Measurements from ENCODE around the gene ARHGEF33. TPM values are rescaled to one million over a fixed set of nuclear protein-coding genes. Genes with fewer than 3 reads are reported as not detected.

Gene ARHGEF33
- polyA plus RNA-seq, 1 of the 3 experiments (the other 2 are of a cell fraction): 0.25 TPM

GRCh38 chr2:38948387-38948882, 58.8 kb downstream of the ARHGEF33 start (continued):
- TF ChIP-seq FOXJ3 (CRISPR knock-in tag; IDR thresholded peaks at IDR 0.05) (no peak), RXRA (IDR thresholded peaks at IDR 0.05; ENCODE audit: borderline replicate concordance, low read depth) (no peak), EZH2phosphoT487 (IDR thresholded peaks at IDR 0.05; ENCODE audit: borderline replicate concordance, low read depth) (no peak)

DNA sequence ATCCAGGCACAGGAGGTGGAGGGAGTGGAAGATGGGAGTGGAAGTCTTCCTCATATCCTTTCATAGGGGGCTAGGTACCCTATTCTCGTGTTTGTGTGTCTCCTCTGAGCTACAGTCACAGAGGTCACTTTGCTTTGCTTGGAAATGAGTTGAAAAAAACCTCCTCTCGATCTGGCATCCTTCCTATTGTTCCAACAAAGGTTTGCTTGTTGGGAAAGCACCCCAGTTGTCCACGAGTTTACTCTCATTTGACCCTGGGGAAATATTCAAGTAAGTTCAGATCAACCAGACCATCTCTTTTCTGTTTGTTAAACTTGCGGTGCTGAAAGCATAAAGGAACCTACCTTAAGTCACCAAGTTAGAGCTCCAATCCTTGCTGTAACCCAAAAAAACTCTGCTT, 59.3 kb downstream of the ARHGEF33 start:
- Histone ChIP-seq H4K20me1 (ENCODE audit: insufficient read depth) (no peaks in the 10 kb centered on the region), H3K4me2 (no peak overlapping the region), H3K36me3 (replicated peaks in 1 of 2; ENCODE audit: control insufficient read depth in 1 of 2, insufficient read depth in 2 of 2, low read length in 1 of 2) (no peaks in the 10 kb centered on the region), H3K9ac (no peak overlapping the region), H3K4me1 (ENCODE audit: control insufficient read depth in 1 of 2, insufficient read depth in 2 of 2, low read depth in 1 of 2, low read length in 1 of 2) (no peaks in the 10 kb centered on the region), H3K4me3 (ENCODE audit: low read depth in 2 of 2, low read length in 1 of 2) (no peak overlapping the region), H3K79me2 (ENCODE audit: insufficient read depth) (no peaks in the 10 kb centered on the region), H3K9me2 (no peaks in the 10 kb centered on the region), H3K27me3 (ENCODE audit: insufficient read depth) (no peaks in the 10 kb centered on the region), H2AFZ (ENCODE audit: low read depth) (no peak overlapping the region), H3F3A (replicated peaks; ENCODE audit: insufficient read depth) (peaks cover 11% of the 10 kb centered on the region), H3K27ac (ENCODE audit: low read depth in 2 of 2, low read length in 1 of 2) (no peak overlapping the region), H3K9me3 (no peaks in the 10 kb centered on the region)
- ChIA-PET POLR2A (no interaction called here), CTCF (interaction anchor here (0.9 to 11.4 kb wide), 9 partner anchors 10 to 295 kb away, joined by 3 to 191 read pairs (median 11); partner anchors contain the start of gene CDKL4)
- no peak for TF ChIP-seq MAX (IDR thresholded peaks at IDR 0.05; ENCODE audit: low read depth)
- no peak for TF ChIP-seq EZH2phosphoT487 (IDR thresholded peaks at IDR 0.05; ENCODE audit: borderline replicate concordance, low read depth)
- TF ChIP-seq NFIC (IDR thresholded peaks at IDR 0.05; ENCODE audit: borderline replicate concordance): no peak
- TF ChIP-seq, protein P1, sequence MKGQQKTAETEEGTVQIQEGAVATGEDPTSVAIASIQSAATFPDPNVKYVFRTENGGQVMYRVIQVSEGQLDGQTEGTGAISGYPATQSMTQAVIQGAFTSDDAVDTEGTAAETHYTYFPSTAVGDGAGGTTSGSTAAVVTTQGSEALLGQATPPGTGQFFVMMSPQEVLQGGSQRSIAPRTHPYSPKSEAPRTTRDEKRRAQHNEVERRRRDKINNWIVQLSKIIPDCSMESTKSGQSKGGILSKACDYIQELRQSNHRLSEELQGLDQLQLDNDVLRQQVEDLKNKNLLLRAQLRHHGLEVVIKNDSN (IDR thresholded peaks at IDR 0.05; ENCODE audit: borderline replicate concordance, low read depth): no peak
- TF ChIP-seq JUND (IDR thresholded peaks at IDR 0.05): no peak
- TF ChIP-seq FOXM1 (IDR thresholded peaks at IDR 0.05; ENCODE audit: low read depth): no peak
- TF ChIP-seq RXRA (IDR thresholded peaks at IDR 0.05; ENCODE audit: borderline replicate concordance, low read depth): no peak
- TF ChIP-seq IRF3 (IDR thresholded peaks at IDR 0.05; ENCODE audit: low read depth, low read length): no peak
- TF ChIP-seq FOXJ3 (CRISPR knock-in tag; IDR thresholded peaks at IDR 0.05): no peak
- no peak for DNase-seq
- 50% methylated on average over 4 of the region's 4 CpGs for WGBS (ENCODE audit: low lambda C conversion rate)

DNA sequence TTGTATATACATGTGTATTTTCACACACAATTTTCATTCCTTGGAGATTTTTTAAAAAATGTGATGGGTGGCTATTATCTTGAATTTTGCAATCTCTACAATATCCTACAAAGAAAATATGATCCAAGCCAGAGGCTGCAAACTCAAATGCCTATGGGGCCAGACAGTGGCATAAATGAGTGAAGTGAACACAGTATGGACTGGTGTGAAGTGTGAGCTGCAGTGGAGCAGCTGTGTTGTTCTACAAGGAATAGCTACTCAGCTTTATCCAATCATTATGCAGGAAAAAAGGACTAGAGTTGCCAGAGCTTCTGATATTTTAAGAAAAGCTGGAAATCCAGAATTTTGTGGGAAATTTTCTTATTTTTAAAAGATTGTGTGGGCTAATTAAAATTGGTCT, 62.1 kb downstream of the ARHGEF33 start:
- no peak for TF ChIP-seq ZBTB33 (IDR thresholded peaks at IDR 0.05; ENCODE audit: borderline replicate concordance, low read depth)
- TF ChIP-seq, protein P2, sequence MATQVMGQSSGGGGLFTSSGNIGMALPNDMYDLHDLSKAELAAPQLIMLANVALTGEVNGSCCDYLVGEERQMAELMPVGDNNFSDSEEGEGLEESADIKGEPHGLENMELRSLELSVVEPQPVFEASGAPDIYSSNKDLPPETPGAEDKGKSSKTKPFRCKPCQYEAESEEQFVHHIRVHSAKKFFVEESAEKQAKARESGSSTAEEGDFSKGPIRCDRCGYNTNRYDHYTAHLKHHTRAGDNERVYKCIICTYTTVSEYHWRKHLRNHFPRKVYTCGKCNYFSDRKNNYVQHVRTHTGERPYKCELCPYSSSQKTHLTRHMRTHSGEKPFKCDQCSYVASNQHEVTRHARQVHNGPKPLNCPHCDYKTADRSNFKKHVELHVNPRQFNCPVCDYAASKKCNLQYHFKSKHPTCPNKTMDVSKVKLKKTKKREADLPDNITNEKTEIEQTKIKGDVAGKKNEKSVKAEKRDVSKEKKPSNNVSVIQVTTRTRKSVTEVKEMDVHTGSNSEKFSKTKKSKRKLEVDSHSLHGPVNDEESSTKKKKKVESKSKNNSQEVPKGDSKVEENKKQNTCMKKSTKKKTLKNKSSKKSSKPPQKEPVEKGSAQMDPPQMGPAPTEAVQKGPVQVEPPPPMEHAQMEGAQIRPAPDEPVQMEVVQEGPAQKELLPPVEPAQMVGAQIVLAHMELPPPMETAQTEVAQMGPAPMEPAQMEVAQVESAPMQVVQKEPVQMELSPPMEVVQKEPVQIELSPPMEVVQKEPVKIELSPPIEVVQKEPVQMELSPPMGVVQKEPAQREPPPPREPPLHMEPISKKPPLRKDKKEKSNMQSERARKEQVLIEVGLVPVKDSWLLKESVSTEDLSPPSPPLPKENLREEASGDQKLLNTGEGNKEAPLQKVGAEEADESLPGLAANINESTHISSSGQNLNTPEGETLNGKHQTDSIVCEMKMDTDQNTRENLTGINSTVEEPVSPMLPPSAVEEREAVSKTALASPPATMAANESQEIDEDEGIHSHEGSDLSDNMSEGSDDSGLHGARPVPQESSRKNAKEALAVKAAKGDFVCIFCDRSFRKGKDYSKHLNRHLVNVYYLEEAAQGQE (IDR thresholded peaks at IDR 0.05; ENCODE audit: low read depth, low read length): no peak
- TF ChIP-seq RFX5 (IDR thresholded peaks at IDR 0.05; ENCODE audit: low read length): no peak
- TF ChIP-seq FOXJ3 (CRISPR knock-in tag; IDR thresholded peaks at IDR 0.05): no peak
- TF ChIP-seq SIN3A (IDR thresholded peaks at IDR 0.05; ENCODE audit: borderline replicate concordance, low read depth, low read length): no peak
- TF ChIP-seq RXRA (IDR thresholded peaks at IDR 0.05; ENCODE audit: borderline replicate concordance, low read depth): no peak
- no peak for TF ChIP-seq NRF1 (IDR thresholded peaks at IDR 0.05; ENCODE audit: low read depth, low read length)
- TF ChIP-seq JUND (IDR thresholded peaks at IDR 0.05): no peak
- H3K36me3 ChIP-seq (replicated peaks in 1 of 2; ENCODE audit: control insufficient read depth in 1 of 2, insufficient read depth in 2 of 2, low read length in 1 of 2): no peaks in the 10 kb centered on the region
- H3K79me2 ChIP-seq (ENCODE audit: insufficient read depth): no peaks in the 10 kb centered on the region
- no peak for DNase-seq
- H3K27me3 ChIP-seq (ENCODE audit: insufficient read depth): no peaks in the 10 kb centered on the region
- H3K9me2 ChIP-seq: no peaks in the 10 kb centered on the region
- no peaks in the 10 kb centered on the region for H4K20me1 ChIP-seq (ENCODE audit: insufficient read depth)
- ChIA-PET POLR2A (no interaction called here), CTCF (interaction anchor here (11.4 kb wide), 1 partner anchor 277 kb away, joined by 191 read pairs; no protein-coding TSS in a partner anchor)
- peaks cover 8% of the 10 kb centered on the region for H3F3A ChIP-seq (replicated peaks; ENCODE audit: insufficient read depth)
- no peak overlapping the region for H3K9ac ChIP-seq
- no peak overlapping the region for H2AFZ ChIP-seq (ENCODE audit: low read depth)
- H3K4me1 ChIP-seq (ENCODE audit: control insufficient read depth in 1 of 2, insufficient read depth in 2 of 2, low read depth in 1 of 2, low read length in 1 of 2): no peaks in the 10 kb centered on the region
- H3K9me3 ChIP-seq: no peaks in the 10 kb centered on the region
- no peak overlapping the region for H3K4me2 ChIP-seq
- H3K27ac ChIP-seq (ENCODE audit: low read depth in 2 of 2, low read length in 1 of 2): no peak overlapping the region
- H3K4me3 ChIP-seq (ENCODE audit: low read depth in 2 of 2, low read length in 1 of 2): no peak overlapping the region

Data from SK-N-SH (cell line).